DOHH2 (cell line): ENCODE data around the gene LIM2.
"Not testable (repeated sequence)": the region's sequence is repeated elsewhere in the genome, so short reads cannot be mapped to it uniquely, and the experiment has no call there.

ENCODE experiments used
- H3F3A ChIP-seq: fragments of 200-600 bp; sonication (generic), shearing (Covaris generic); 2 replicates; pipeline ENCODE4 v1.6.0; 2016; ENCODE audit warnings: antibody characterized with exemption, mild to moderate bottlenecking; ENCODE audit not compliant: control insufficient read depth, insufficient read depth
- H3K27ac ChIP-seq: fragments of 200-600 bp; sonication (generic); 2 replicates; pipeline ENCODE4 v1.5.1; 2014; ENCODE audit warnings: low read depth, mild to moderate bottlenecking, low read length, moderate library complexity
- H3K27me3 ChIP-seq: fragments of 200-600 bp; sonication (generic); 2 replicates; pipeline ENCODE4 v1.6.1; 2014; ENCODE audit warnings: mild to moderate bottlenecking, low read length, mixed read lengths; ENCODE audit not compliant: control insufficient read depth
- H3K36me3 ChIP-seq: fragments of 200-600 bp; sonication (generic); 2 replicates; pipeline ENCODE4 v1.6.1; 2014; ENCODE audit warnings: mild to moderate bottlenecking, low read length, moderate library complexity, mixed read lengths; ENCODE audit not compliant: control insufficient read depth
- H3K4me1 ChIP-seq: fragments of 200-600 bp; sonication (generic); 2 replicates; pipeline ENCODE4 v1.6.1; 2014; ENCODE audit warnings: mild to moderate bottlenecking, low read length, mixed read lengths; ENCODE audit not compliant: control insufficient read depth
- H3K4me2 ChIP-seq: fragments of 200-600 bp; sonication (generic); 2 replicates; pipeline ENCODE4 v1.6.0; 2014; ENCODE audit warnings: mild to moderate bottlenecking, low read length, moderate library complexity
- H3K4me3 ChIP-seq: fragments of 200-600 bp; sonication (generic); 2 replicates; pipeline ENCODE4 v1.5.1; 2014; ENCODE audit warnings: mild to moderate bottlenecking, low read length, mixed read lengths
- H3K79me2 ChIP-seq: fragments of 200-600 bp; sonication (generic); 2 replicates; pipeline ENCODE4 v1.6.1; 2014; ENCODE audit warnings: mild to moderate bottlenecking, low read length, mixed read lengths; ENCODE audit not compliant: control insufficient read depth
- H3K9me2 ChIP-seq: fragments of 200-600 bp; sonication (generic); replicated peaks from 2 replicates; pipeline ENCODE4 v1.6.1; 2014; ENCODE audit warnings: mild to moderate bottlenecking, low read length, mixed read lengths; ENCODE audit not compliant: control insufficient read depth
- H3K9me3 ChIP-seq: fragments of 200-600 bp; sonication (generic); 2 replicates; pipeline ENCODE4 v1.6.1; 2014; ENCODE audit warnings: antibody characterized with exemption, low read length, mixed read lengths; ENCODE audit not compliant: control insufficient read depth, insufficient read depth
- H4K20me1 ChIP-seq: fragments of 200-600 bp; sonication (generic); 2 replicates; pipeline ENCODE4 v1.6.0; 2014; ENCODE audit warnings: low read depth, mild to moderate bottlenecking, antibody characterized with exemption, low read length, moderate library complexity; ENCODE audit not compliant: control insufficient read depth, insufficient read depth
- EZH2phosphoT487 ChIP-seq: fragments of 200-600 bp; sonication (generic); IDR thresholded peaks from 2 replicates; pipeline ENCODE4 v1.6.1; 2017; ENCODE audit warnings: borderline replicate concordance, mild to moderate bottlenecking, antibody characterized with exemption, low read length, moderate library complexity, mixed read lengths
- TF ChIP-seq, protein P1 (sequence below): fragments of 200-600 bp; sonication (generic); IDR thresholded peaks from one replicate; pipeline ENCODE4 v1.5.1; 2014; ENCODE audit warnings: antibody characterized with exemption, mild to moderate bottlenecking, low read depth, low read length; ENCODE audit not compliant: poor library complexity, severe bottlenecking

The LIM2 gene

DNA sequence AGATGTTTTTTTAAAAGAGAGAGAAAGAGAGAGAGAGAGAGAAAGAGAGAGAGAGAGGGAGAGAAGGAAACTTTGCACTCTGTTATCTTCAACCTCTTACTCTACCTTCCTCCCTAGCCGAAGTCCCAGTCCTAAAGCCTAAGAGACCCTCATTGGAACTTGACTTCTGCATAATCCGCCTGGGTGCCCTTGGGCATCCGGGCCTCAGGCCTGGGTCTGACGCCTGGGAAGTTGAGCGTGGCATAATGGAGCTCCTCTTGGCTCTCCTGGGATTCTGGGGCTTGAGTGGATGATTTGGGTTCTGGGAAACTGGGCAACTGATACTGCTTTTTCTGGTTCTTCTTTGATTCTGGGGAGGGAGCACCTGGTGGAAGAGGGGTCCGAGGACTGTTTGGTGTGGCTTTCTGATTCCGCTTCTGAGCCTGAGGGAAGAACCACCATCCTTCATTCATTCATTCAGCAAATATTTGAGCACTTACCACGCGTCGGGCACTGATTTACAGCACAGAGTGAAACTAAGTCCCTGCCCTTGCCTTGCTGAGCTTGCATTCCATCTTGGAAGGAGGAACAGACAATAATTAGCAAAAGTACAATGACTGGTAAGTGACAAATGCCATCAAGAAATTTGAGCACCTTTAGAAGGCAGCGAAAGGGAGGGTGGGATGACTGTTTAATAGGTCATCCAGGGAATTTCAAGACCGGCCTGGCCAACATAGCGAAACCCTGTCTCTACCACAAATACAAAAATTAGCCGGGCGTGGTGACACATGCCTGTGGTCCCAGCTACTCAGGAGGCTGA is 23.4 kb upstream of the LIM2 start:
- H3K4me1 ChIP-seq, result peaks cover 29% of the 10 kb centered on the region

DNA sequence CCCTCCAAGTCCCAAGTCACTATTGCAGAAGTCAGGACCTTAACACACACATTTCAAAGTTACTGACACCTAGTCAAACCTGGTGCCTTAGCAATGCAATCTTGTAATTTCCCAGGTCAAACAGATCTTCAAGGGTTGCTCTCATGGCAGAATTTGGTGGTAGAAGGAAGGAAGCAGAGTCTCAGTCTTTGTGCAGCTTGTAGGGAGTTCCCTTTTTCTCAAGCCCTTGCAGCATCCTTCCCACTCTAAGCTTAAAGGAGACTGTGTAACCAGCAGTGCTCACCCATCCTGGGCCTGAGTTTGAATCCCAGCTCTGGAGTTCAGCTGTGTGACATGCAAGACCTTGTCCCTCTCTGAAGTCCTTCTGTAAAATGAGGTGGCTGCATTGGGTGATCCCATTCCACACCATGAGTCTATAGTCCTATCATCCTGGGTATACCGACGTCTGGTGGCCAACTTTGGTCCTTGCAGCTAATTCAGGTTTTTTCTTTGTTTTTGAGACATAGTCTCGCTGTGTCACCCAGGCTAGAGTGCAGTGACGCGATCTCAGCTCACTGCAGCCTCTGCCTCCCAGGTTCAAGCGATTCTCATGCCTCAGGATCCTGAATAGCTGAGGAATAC is 19.8 kb upstream of the LIM2 start:
- Histone ChIP-seq H3F3A (peaks cover 8% of the 10 kb centered on the region), H3K9me3 (no peaks in the 10 kb centered on the region), H3K4me3 (no peak overlapping the region), H3K27ac (no peak overlapping the region), H3K9me2 (no peaks in the 10 kb centered on the region), H4K20me1 (no peaks in the 10 kb centered on the region), H3K4me2 (peak overlapping the region; percentile 57), H3K79me2 (no peaks in the 10 kb centered on the region), H3K36me3 (peaks cover 4% of the 10 kb centered on the region; the same call in 1 of the 2 replicates), H3K4me1 (peaks cover 28% of the 10 kb centered on the region), H3K27me3 (no peaks in the 10 kb centered on the region)
- TF ChIP-seq, protein P1, sequence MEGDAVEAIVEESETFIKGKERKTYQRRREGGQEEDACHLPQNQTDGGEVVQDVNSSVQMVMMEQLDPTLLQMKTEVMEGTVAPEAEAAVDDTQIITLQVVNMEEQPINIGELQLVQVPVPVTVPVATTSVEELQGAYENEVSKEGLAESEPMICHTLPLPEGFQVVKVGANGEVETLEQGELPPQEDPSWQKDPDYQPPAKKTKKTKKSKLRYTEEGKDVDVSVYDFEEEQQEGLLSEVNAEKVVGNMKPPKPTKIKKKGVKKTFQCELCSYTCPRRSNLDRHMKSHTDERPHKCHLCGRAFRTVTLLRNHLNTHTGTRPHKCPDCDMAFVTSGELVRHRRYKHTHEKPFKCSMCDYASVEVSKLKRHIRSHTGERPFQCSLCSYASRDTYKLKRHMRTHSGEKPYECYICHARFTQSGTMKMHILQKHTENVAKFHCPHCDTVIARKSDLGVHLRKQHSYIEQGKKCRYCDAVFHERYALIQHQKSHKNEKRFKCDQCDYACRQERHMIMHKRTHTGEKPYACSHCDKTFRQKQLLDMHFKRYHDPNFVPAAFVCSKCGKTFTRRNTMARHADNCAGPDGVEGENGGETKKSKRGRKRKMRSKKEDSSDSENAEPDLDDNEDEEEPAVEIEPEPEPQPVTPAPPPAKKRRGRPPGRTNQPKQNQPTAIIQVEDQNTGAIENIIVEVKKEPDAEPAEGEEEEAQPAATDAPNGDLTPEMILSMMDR, result peak; percentile 70
- TF ChIP-seq EZH2phosphoT487, result no peak

More for the DNA sequence above, 23.4 kb upstream of the LIM2 start:
- Histone ChIP-seq H3K9me3 (no peaks in the 10 kb centered on the region), H3K27me3 (no peaks in the 10 kb centered on the region), H4K20me1 (no peaks in the 10 kb centered on the region), H3K79me2 (no peaks in the 10 kb centered on the region), H3F3A (peaks cover 8% of the 10 kb centered on the region), H3K4me2 (no peak overlapping the region), H3K4me3 (no peak overlapping the region), H3K36me3 (no peaks in the 10 kb centered on the region), H3K27ac (no peak overlapping the region), H3K9me2 (no peaks in the 10 kb centered on the region)
- TF ChIP-seq, protein P1, result no peak
- no peak for TF ChIP-seq EZH2phosphoT487

DNA sequence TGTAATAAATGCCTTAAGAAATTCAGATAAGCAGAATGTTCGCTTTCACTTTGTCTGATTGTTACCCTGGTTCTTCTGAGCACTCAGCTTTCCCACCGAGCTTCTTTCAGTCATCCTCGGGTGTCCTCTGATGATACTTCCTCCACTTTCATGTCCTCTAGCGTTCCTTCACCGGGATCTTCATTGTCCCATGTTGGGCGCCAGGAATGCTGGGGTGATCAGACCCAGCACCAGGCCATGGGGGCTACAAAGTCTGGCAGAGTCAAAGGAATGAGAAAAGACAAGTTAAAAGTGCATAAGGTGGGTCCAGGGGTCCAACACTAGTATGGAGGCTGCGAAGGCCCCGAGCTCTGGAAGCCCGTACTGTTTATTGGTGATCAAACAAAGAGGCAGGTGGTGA is 14.3 kb upstream of the LIM2 start:
- no peak for TF ChIP-seq EZH2phosphoT487
- TF ChIP-seq, protein P1, result no peak
- no peak overlapping the region for H3K4me2 ChIP-seq
- H3K36me3 ChIP-seq, result peaks cover 4% of the 10 kb centered on the region
- no peaks in the 10 kb centered on the region for H3K79me2 ChIP-seq
- no peaks in the 10 kb centered on the region for H3K4me1 ChIP-seq
- no peaks in the 10 kb centered on the region for H3K9me2 ChIP-seq
- no peaks in the 10 kb centered on the region for H3K27me3 ChIP-seq
- no peak overlapping the region for H3K27ac ChIP-seq
- no peaks in the 10 kb centered on the region for H4K20me1 ChIP-seq
- H3K9me3 ChIP-seq, result peaks cover 5% of the 10 kb centered on the region; the same call in 1 of the 2 replicates
- peaks cover 3% of the 10 kb centered on the region; the same call in 1 of the 2 replicates for H3F3A ChIP-seq
- H3K4me3 ChIP-seq, result no peak overlapping the region

DNA sequence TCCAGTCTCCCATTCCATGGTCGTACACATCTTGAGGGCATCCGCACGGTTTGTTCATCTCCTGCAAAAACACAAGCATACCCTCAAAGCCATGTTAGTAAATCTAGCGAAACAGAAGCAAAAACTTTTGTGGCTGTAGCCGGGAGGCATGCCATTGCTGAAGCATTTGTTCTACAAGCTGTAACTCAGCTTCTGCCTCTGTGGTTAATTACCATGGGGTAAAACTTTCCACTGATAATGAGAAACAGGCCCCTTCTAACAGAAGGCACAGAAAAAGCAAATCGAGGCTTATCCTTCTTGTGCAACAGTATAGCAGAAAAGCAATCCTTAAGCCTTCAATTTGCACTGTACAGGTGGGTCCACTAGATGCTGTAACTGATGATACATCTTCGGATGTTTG is 12.2 kb upstream of the LIM2 start:
- H3K27ac ChIP-seq, H3K36me3 ChIP-seq, H3K4me3 ChIP-seq, H3K4me2 ChIP-seq, H3K9me2 ChIP-seq, H3K9me3 ChIP-seq, H3K27me3 ChIP-seq, H4K20me1 ChIP-seq, H3K79me2 ChIP-seq, H3F3A ChIP-seq: not testable (repeated sequence)
- peaks cover 14% of the 10 kb centered on the region for H3K4me1 ChIP-seq
